NCI-H2196 (cell line): ENCODE measurements around the gene KIF26A.

Experiments used
- DNase-seq: peaks from one replicate; lab custom pipeline; 2025; ENCODE audit not compliant: unreplicated experiment; lab: John Stamatoyannopoulos, UW

KIF26A gene

GRCh38 chr14:104220215-104221070 lies 82.1 kb downstream of the KIF26A start:
- DNase-seq = no peak

GRCh38 chr14:104221071-104221625 lies 82.8 kb downstream of the KIF26A start:
- no peak for DNase-seq

- peak; percentile 40 for DNase-seq
These were observed 83.4 kb downstream of the KIF26A start for GRCh38 chr14:104221636-104222369.

GRCh38 chr14:104222396-104223036 lies 84.1 kb downstream of the KIF26A start:
- DNase-seq = no peak

- DNase-seq = peak; percentile 32
These were observed 85.0 kb downstream of the KIF26A start for GRCh38 chr14:104223101-104224041.

GRCh38 chr14:104224131-104224505 lies 85.7 kb downstream of the KIF26A start:
- DNase-seq = no peak

- no peak for DNase-seq
These were observed 86.3 kb downstream of the KIF26A start for GRCh38 chr14:104224506-104225277.

GRCh38 chr14:104225278-104226190 lies 87.1 kb downstream of the KIF26A start:
- peak; percentile 73 for DNase-seq

GRCh38 chr14:104226421-104227383 lies 88.3 kb downstream of the KIF26A start:
- DNase-seq = no peak

- DNase-seq = no peak
These were observed 89.4 kb downstream of the KIF26A start for GRCh38 chr14:104227806-104228205.

GRCh38 chr14:104228221-104228620 lies 89.8 kb downstream of the KIF26A start:
- no peak for DNase-seq

GRCh38 chr14:104228716-104229533 lies 90.5 kb downstream of the KIF26A start:
- DNase-seq = no peak

- DNase-seq = no peak
These were observed 91.2 kb downstream of the KIF26A start for GRCh38 chr14:104229534-104230055.

- no peak for DNase-seq
These were observed 91.9 kb downstream of the KIF26A start for GRCh38 chr14:104230119-104230815.
